Thymus (tissue), 11 donors: ENCODE results near the gene POLR1C. TPM values are rescaled to one million over a fixed set of nuclear protein-coding genes. Genes with fewer than 3 reads are reported as not detected.

Experiments
- DNase-seq, 9 donors: peaks; one replicate each; pipeline ENCODE4 v3.0.0-alpha.2; 2013; ENCODE audit warnings: low spot score in 9 of 9, low read depth in 6 of 9, missing footprints in 1 of 9
- H3K27ac ChIP-seq, 2 donors: one replicate each; pipeline ENCODE4 v1.5.1; 2013; ENCODE audit warnings: control low read depth in 1 of 2, low read depth in 1 of 2, low read length in 1 of 2, mild to moderate bottlenecking in 1 of 2, moderate library complexity in 1 of 2
- H3K27me3 ChIP-seq, 2 donors: one replicate each; pipeline ENCODE4 v1.5.1; 2013; ENCODE audit warnings: low read length in 1 of 2; ENCODE audit not compliant: control insufficient read depth in 2 of 2, insufficient read depth in 1 of 2
- H3K36me3 ChIP-seq, 2 donors: one replicate each; pipeline ENCODE4 v1.5.1; 2013; ENCODE audit warnings: low read length in 1 of 2, mild to moderate bottlenecking in 1 of 2, moderate library complexity in 1 of 2; ENCODE audit not compliant: control insufficient read depth in 2 of 2, insufficient read depth in 2 of 2
- H3K4me1 ChIP-seq, 2 donors: one replicate each; pipeline ENCODE4 v1.5.1; 2013; ENCODE audit warnings: low read length in 2 of 2; ENCODE audit not compliant: control insufficient read depth in 2 of 2, insufficient read depth in 2 of 2
- H3K4me3 ChIP-seq, 2 donors: one replicate each; pipeline ENCODE4 v1.5.1; 2013; ENCODE audit warnings: low read length in 2 of 2, control low read depth in 1 of 2, mild to moderate bottlenecking in 1 of 2
- H3K9me3 ChIP-seq, 2 donors: one replicate each; pipeline ENCODE4 v1.5.1; 2013; ENCODE audit warnings: low read length in 1 of 2, mild to moderate bottlenecking in 1 of 2; ENCODE audit not compliant: control insufficient read depth in 2 of 2, insufficient read depth in 1 of 2
- WGBS: extraction: QIAGEN DNeasy Blood & Tissue Kit; methylation state at CpG from one replicate; pipeline ENCODE4 v1.1.7; 2013; 5-methylcytosine and 5-hydroxymethylcytosine counted together
- polyA plus RNA-seq: library from polyadenylated mRNA; stranded (reverse); fragments of 200-250 nt; gene quantifications from one replicate; pipeline ENCODE4 v1.2.3, GENCODE V29; 2013
- total RNA-seq: library from RNA; stranded (reverse); fragments of 120-200 nt; gene quantifications from one replicate; pipeline ENCODE4 v1.2.4, GENCODE V29; 2013
- donor health status: healthy.

The POLR1C gene
- total and polyA plus RNA-seq, 2 donors: 23.9 to 28.5 TPM

GRCh38 chr6:43504756-43505593 lies 11.9 kb upstream of the POLR1C start:
- Histone ChIP-seq H3K27ac (no peak overlapping the region), H3K9me3 (no peaks in the 10 kb centered on the region), H3K27me3 (peaks cover 19 to 33% of the 10 kb centered on the region in 2 donors), H3K4me3 (no peak overlapping the region), H3K4me1 (peaks cover 3 to 11% of the 10 kb centered on the region in 2 donors), H3K36me3 (peaks cover 52 to 56% of the 10 kb centered on the region in 2 donors)
- DNase-seq: no peak
- WGBS: 98% methylated on average over 26 of the region's 26 CpGs

- H3K4me3 ChIP-seq: no peak overlapping the region
- peaks cover 24 to 40% of the 10 kb centered on the region in 2 donors for H3K27me3 ChIP-seq
- no peak for DNase-seq
- H3K27ac ChIP-seq: no peak overlapping the region
- no peaks in the 10 kb centered on the region for H3K9me3 ChIP-seq
- WGBS: 90% methylated on average over 6 of the region's 6 CpGs
- peaks cover 3 to 15% of the 10 kb centered on the region in 2 donors for H3K4me1 ChIP-seq
- H3K36me3 ChIP-seq: peaks cover 45 to 50% of the 10 kb centered on the region in 2 donors
Observed at GRCh38 chr6:43505718-43506117, 11.2 kb upstream of the POLR1C start.

DNA sequence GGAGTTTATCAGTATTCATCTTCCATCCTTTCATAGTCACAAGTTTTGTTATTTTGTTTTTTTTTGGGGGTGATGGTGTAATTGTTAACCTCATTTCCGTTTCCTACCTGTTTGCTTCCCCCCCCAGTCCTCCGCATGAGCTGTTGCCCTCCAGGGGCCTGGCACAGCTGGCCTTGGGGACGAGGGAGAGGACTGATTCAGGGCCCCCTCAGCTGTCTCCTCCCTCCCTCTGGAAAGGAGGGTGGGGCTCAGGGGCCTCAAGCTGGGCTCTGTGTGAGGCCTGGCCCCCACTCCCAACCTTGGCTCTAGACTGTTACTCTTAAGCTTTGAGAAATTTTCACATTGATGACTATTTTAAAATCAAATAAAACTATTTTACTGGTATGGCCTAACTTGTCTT lies 10.7 kb upstream of the POLR1C start:
- Histone ChIP-seq H3K27ac (no peak overlapping the region), H3K27me3 (peaks cover 24 to 43% of the 10 kb centered on the region in 2 donors), H3K4me3 (no peak overlapping the region), H3K4me1 (peaks cover 3 to 15% of the 10 kb centered on the region in 2 donors), H3K9me3 (no peaks in the 10 kb centered on the region), H3K36me3 (peaks cover 40 to 50% of the 10 kb centered on the region in 2 donors)
- 94% methylated on average over 3 of the region's 3 CpGs for WGBS
- no peak for DNase-seq

DNA sequence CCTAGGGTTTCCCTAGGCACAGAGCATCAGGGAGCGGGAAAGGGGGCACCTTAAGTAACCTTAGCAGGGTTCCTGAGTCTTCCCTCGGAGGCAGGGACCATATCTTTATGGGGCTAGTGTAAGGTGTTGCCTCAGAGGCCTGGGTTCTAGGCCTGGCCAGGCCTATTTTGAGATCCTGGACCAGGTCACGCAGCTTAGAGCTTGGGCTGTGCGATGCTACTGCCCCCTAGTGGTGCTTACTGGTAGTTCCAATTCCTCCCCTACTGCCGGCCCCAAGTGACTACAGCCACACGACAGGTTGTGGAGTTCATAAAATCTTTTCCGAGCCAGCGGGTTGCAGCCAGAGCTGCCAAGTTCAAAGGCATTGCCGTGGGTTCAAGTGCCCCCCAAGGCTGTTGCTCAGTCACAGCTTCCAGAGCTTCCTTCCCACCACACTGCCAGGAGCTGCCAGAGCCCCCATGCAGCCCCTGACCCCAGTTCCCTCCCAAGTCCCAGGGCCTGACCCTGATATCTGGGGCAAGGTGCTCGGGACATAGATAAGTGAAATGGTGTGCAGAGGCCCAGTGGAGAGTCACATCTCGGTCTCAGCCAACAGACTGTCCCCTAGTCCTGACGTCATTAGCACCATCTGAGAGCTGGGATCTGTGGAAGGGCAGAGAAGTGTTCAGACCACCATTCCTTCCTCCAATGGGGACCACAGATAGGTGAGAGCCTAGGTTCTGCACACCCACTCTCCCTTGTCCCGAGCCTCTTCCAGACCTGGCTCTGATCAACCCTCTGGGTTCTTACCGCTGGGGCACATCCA lies 10.0 kb upstream of the POLR1C start:
- H3K4me3 ChIP-seq: no peak overlapping the region
- H3K4me1 ChIP-seq: peaks cover 3 to 15% of the 10 kb centered on the region in 2 donors
- WGBS: 40% methylated on average over 14 of the region's 14 CpGs
- H3K27me3 ChIP-seq: peaks cover 24 to 43% of the 10 kb centered on the region in 2 donors
- peak; percentile 53 to 88 (median 73) for DNase-seq
- peaks cover 43 to 51% of the 10 kb centered on the region in 2 donors for H3K36me3 ChIP-seq
- H3K9me3 ChIP-seq: no peaks in the 10 kb centered on the region
- no peak overlapping the region for H3K27ac ChIP-seq

- H3K36me3 ChIP-seq: peaks cover 43 to 52% of the 10 kb centered on the region in 2 donors
- H3K4me3 ChIP-seq: no peak overlapping the region
- H3K4me1 ChIP-seq: peaks cover 3 to 15% of the 10 kb centered on the region in 2 donors
- H3K27ac ChIP-seq: no peak overlapping the region
- WGBS: 86% methylated on average over 8 of the region's 8 CpGs
- H3K27me3 ChIP-seq: peaks cover 24 to 43% of the 10 kb centered on the region in 2 donors
- no peaks in the 10 kb centered on the region for H3K9me3 ChIP-seq
- DNase-seq: no peak
Observed at GRCh38 chr6:43508481-43509141, 8.3 kb upstream of the POLR1C start.

DNA sequence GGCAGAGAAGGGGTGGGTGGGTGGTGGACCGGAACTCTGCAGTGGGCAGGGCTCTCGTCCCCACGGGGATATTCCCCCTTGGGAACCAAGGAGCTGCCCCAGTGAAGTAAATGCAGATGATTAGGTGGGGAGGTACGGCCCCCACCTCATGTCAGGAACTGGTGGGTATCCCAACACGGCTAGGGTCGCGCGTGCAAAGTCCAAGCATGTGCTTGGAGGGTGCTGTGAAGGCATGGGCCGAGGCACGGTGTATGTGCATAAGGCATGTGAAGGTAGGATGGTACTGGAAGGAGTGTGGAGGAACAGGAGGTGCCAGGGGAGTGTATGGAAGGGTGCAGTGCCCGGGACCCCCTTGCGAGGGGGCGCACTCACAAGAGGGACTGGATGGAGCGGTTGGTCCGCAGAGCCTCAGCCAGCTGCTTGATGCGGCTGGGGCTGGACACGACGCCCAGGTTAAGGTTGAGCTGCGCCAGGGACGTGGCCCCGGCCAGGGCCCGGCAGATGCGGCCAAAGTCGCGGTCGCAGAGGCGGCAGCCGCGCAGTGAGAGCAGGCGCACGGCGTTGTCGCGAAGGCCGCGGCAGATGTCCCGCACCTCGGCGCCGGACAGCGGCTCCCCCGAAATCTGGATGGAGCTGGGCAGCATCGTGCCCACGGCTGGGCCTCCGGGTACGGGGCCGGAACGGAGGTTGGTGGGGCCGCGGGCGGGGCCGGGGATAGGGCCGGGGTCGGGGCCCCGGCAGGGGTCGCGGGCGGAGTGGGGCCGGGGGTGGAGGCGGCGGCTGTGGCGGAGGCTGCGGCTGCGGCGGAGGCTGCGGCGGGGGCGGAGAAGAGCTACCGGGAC lies 7.5 kb upstream of the POLR1C start:
- no peaks in the 10 kb centered on the region for H3K9me3 ChIP-seq
- peaks cover 3 to 15% of the 10 kb centered on the region in 2 donors for H3K4me1 ChIP-seq
- WGBS: 11% methylated on average over 69 of the region's 69 CpGs
- H3K27me3 ChIP-seq: peaks cover 24 to 43% of the 10 kb centered on the region in 2 donors
- no peak for DNase-seq
- H3K36me3 ChIP-seq: peaks cover 44 to 53% of the 10 kb centered on the region in 2 donors
- peak overlapping the region in 1 of 2 donors; percentile 57 for H3K4me3 ChIP-seq
- no peak overlapping the region for H3K27ac ChIP-seq

- Histone ChIP-seq H3K27ac (no peak within 1 kb of the TSS), H3K4me3 (peak within 1 kb of the TSS in 1 of 2 donors; percentile 57), H3K9me3 (no peaks in the 10 kb centered on the region), H3K36me3 (peaks cover 38 to 52% of the 10 kb centered on the region in 2 donors), H3K27me3 (peaks cover 24 to 43% of the 10 kb centered on the region in 2 donors), H3K4me1 (peaks cover 5 to 17% of the 10 kb centered on the region in 2 donors)
- DNase-seq: peak in 5 of 9 donors; percentile 22 to 64 (median 49)
- WGBS: 17% methylated on average over 95 of the region's 96 CpGs
Observed at GRCh38 chr6:43509984-43510826, 6.7 kb upstream of the POLR1C start, which contains the start of gene LRRC73. LRRC73 (minus strand) TSS chr6:43510346; CDS start chr6:43509785, 561 bp downstream.
